ENCODE results near the gene SORCS2. TPM values are rescaled to one million over a fixed set of nuclear protein-coding genes. Genes with fewer than 3 reads are reported as not detected.

Gene SORCS2
- total RNA-seq, 1 donor from 2014 or later = 1.7 TPM

GRCh38 chr4:7415927-7416686 lies 223.8 kb downstream of the SORCS2 start:
- DNase-seq (ENCODE audit: low spot score) = no peak

- no peak for DNase-seq (ENCODE audit: low spot score)
Observed at GRCh38 chr4:7416745-7417432, 224.6 kb downstream of the SORCS2 start.

GRCh38 chr4:7417639-7418038 lies 225.3 kb downstream of the SORCS2 start:
- no peak for DNase-seq (ENCODE audit: low spot score)

GRCh38 chr4:7418131-7418943 lies 226.0 kb downstream of the SORCS2 start:
- DNase-seq (ENCODE audit: low spot score) = no peak

GRCh38 chr4:7419961-7420660 lies 227.8 kb downstream of the SORCS2 start:
- no peak for DNase-seq (ENCODE audit: low spot score)

- no peak for DNase-seq (ENCODE audit: low spot score)
Observed at GRCh38 chr4:7420661-7421040, 228.3 kb downstream of the SORCS2 start.

- DNase-seq (ENCODE audit: low spot score) = no peak
Observed at GRCh38 chr4:7421356-7422150, 229.2 kb downstream of the SORCS2 start.

- DNase-seq (ENCODE audit: low spot score) = no peak
Observed at GRCh38 chr4:7422151-7422897, 230.0 kb downstream of the SORCS2 start.

GRCh38 chr4:7422898-7423180 lies 230.5 kb downstream of the SORCS2 start:
- no peak for DNase-seq (ENCODE audit: low spot score)

GRCh38 chr4:7423391-7423790 lies 231.1 kb downstream of the SORCS2 start:
- DNase-seq (ENCODE audit: low spot score) = no peak

- no peak for DNase-seq (ENCODE audit: low spot score)
Observed at GRCh38 chr4:7423801-7424552, 231.6 kb downstream of the SORCS2 start.

GRCh38 chr4:7424553-7425111 lies 232.3 kb downstream of the SORCS2 start:
- DNase-seq (ENCODE audit: low spot score) = no peak

- DNase-seq (ENCODE audit: low spot score) = no peak
Observed at GRCh38 chr4:7425124-7425523, 232.8 kb downstream of the SORCS2 start.

- DNase-seq (ENCODE audit: low spot score) = no peak
Observed at GRCh38 chr4:7425591-7426468, 233.5 kb downstream of the SORCS2 start.

- DNase-seq (ENCODE audit: low spot score) = no peak
Observed at GRCh38 chr4:7426525-7427171, 234.3 kb downstream of the SORCS2 start.

- no peak for DNase-seq (ENCODE audit: low spot score)
Observed at GRCh38 chr4:7427361-7427760, 235.0 kb downstream of the SORCS2 start.

- DNase-seq (ENCODE audit: low spot score) = no peak
Observed at GRCh38 chr4:7427831-7428260, 235.5 kb downstream of the SORCS2 start.

Measured in mucosa of gallbladder (tissue), 1 donor.